SJSA1 (cell line): ENCODE results near the gene MAU2. TPM values are rescaled to one million over a fixed set of nuclear protein-coding genes. Genes with fewer than 3 reads are reported as not detected.

ENCODE experiments used
- total RNA-seq: library from RNA; depleted of rRNA; stranded (reverse); fragments of >200 nt; shearing (Covaris generic); gene quantifications from 2 replicates; pipeline ENCODE4 v1.2.3, GENCODE V29; 2014; rRNA removed

Gene MAU2
- total RNA-seq, 1 experiment from 2014 or later: 19.7 TPM

Other genes with a start within 250 kb of the MAU2 start
- 18.3 and 23.5 TPM in 2 replicates for gene TMEM161A, start 182.4 kb upstream of the MAU2 start, total RNA-seq
- gene MEF2B, start 150.6 kb upstream of the MAU2 start, total RNA-seq: 0.11 TPM in 1 of 2 replicates, not detected in the other
- 22.7 and 33.8 TPM in 2 replicates for gene BORCS8, start 128.7 kb upstream of the MAU2 start, total RNA-seq
- gene RFXANK, start 128.6 kb upstream of the MAU2 start, total RNA-seq: 47.7 and 171 TPM in 2 replicates
- 29.2 and 29.5 TPM in 2 replicates for gene NR2C2AP, start 117.4 kb upstream of the MAU2 start, total RNA-seq
- gene NCAN, start 108.9 kb upstream of the MAU2 start, total RNA-seq: not detected in 2 replicates
- 0.31 and 1.1 TPM in 2 replicates for gene TM6SF2, start 47.5 kb upstream of the MAU2 start, total RNA-seq
- 22.2 and 27.1 TPM in 2 replicates for gene SUGP1, start 320 bp upstream of the MAU2 start, total RNA-seq
- 41.5 and 45.9 TPM in 2 replicates for gene GATAD2A, start 84.8 kb downstream of the MAU2 start, total RNA-seq
- gene TSSK6, start 194.7 kb downstream of the MAU2 start, total RNA-seq: 0.69 and 0.74 TPM in 2 replicates
- gene NDUFA13, start 195.4 kb downstream of the MAU2 start, total RNA-seq: 118 and 130 TPM in 2 replicates
- 1.6 and 1.8 TPM in 2 replicates for gene YJEFN3, start 208.1 kb downstream of the MAU2 start, total RNA-seq
- gene CILP2, start 217.4 kb downstream of the MAU2 start, total RNA-seq: 0.03 TPM in 1 of 2 replicates, not detected in the other